Activated CD4-positive, alpha-beta T cell treated with anti-CD3 and anti-CD28 coated beads, Interleukin-2, amount 10 ng/mL, durations not matched to agents 7 days and 5 days (primary cell): ENCODE data around the gene RIMBP2. TPM values are rescaled to one million over a fixed set of nuclear protein-coding genes. Genes with fewer than 3 reads are reported as not detected.

Experiments
- CTCF ChIA-PET: fragments of 350-600 bp; sonication (Branson Sonifier 250); formaldehyde crosslinking; loops from one replicate; lab custom pipeline; 2021; ENCODE audit warnings: antibody characterized with exemption; lab: Charles Lee
- POLR2A ChIA-PET: fragments of 350-600 bp; sonication (Branson Sonifier 250); formaldehyde crosslinking; loops from one replicate; lab custom pipeline; 2021; ENCODE audit warnings: antibody characterized with exemption; lab: Charles Lee
- DNase-seq: peaks from one replicate; pipeline ENCODE4 v3.0.0-alpha.2; 2020
- H3K27ac Mint-ChIP-seq: one replicate; pipeline ENCODE4 v1.8.0; 2021; ENCODE audit warnings: mild to moderate bottlenecking, moderate library complexity, mixed read lengths
- H3K27me3 Mint-ChIP-seq: one replicate; pipeline ENCODE4 v1.8.0; 2021; ENCODE audit warnings: mixed read lengths
- H3K36me3 Mint-ChIP-seq: one replicate; pipeline ENCODE4 v1.8.0; 2021; ENCODE audit warnings: low read depth, mixed read lengths
- H3K4me1 Mint-ChIP-seq: one replicate; pipeline ENCODE4 v1.8.0; 2021; ENCODE audit warnings: mixed read lengths
- H3K4me3 Mint-ChIP-seq: one replicate; pipeline ENCODE4 v1.8.0; 2021; ENCODE audit warnings: mild to moderate bottlenecking, moderate library complexity, mixed read lengths
- H3K9me3 Mint-ChIP-seq: one replicate; pipeline ENCODE4 v1.8.0; 2021; ENCODE audit warnings: mixed read lengths
- total RNA-seq, 2 experiments: library from RNA; stranded (reverse); gene quantifications; one replicate each; pipeline ENCODE4 v1.2.3, GENCODE V29; 2021

RIMBP2 gene
- total RNA-seq, 2 experiments from 2014 or later = not detected

DNA sequence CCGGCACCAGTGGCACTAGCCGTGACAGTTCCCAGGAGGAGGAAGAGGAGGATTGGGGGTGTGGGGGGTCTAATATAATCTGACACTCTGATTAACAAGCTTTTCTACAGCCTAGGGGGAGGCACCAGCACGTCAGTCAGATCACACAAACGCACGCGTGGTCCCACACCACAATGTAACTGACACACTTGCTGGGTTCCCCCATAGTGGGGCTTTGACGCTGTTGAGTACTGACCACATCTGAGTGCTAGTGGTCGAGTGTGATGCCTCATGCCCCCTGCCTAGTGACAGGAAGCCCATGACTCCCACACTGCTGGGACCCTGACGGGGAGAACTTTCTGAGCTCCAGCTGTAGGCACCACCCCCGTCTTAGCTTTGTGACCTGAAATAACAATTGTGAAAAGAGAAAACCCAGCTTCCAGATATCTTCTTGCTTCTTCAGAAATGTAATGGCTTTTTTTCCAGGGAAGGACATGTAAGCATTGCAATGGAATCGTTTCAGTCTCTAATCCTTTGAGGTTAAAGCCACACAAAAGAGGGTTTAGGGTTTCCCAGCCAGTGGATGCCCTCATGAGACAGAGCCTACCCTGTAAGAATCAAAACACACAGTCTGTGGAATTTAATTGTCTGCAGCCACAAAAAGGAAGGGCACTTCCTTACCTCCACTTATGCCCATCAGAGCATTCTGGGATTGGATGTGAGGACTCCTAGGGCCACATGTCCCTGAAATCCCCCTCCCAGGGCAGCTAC lies 194.5 kb downstream of the RIMBP2 start:
- H3K4me1 Mint-ChIP-seq = no peaks in the 10 kb centered on the region
- no peaks in the 10 kb centered on the region for H3K36me3 Mint-ChIP-seq
- ChIA-PET POLR2A (no interaction called here), CTCF (no interaction called here)
- DNase-seq = no peak
- H3K9me3 Mint-ChIP-seq = no peaks in the 10 kb centered on the region
- no peak overlapping the region for H3K4me3 Mint-ChIP-seq
- no peak overlapping the region for H3K27ac Mint-ChIP-seq
- H3K27me3 Mint-ChIP-seq = no peaks in the 10 kb centered on the region

- Mint-ChIP-seq H3K27me3 (no peaks in the 10 kb centered on the region), H3K36me3 (no peaks in the 10 kb centered on the region), H3K27ac (no peak overlapping the region), H3K9me3 (no peaks in the 10 kb centered on the region), H3K4me3 (no peak overlapping the region), H3K4me1 (no peaks in the 10 kb centered on the region)
- DNase-seq = no peak
- ChIA-PET CTCF (no interaction called here), POLR2A (no interaction called here)
Observed at GRCh38 chr12:130520784-130521183, 195.3 kb downstream of the RIMBP2 start.

DNA sequence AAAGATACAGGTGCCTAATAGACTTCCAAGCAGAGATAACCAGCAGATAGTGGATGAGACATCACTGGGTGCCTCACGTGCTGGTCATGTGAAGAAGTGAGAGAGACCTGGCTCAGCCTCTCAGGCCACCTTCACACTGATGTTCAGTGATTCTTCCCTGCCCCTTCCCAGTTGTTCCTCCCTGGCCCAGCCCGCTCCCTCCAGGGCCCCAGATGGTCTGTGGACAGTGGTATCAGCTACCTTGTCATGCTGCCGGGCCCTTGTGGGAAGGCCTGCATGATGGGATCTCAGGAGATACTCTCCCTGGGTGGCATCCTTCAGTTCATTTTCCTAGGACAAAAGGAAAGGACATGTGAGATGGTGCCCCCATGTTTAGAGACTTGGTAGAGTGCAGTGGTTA lies 198.5 kb downstream of the RIMBP2 start:
- ChIA-PET POLR2A (no interaction called here), CTCF (no interaction called here)
- Mint-ChIP-seq H3K9me3 (no peaks in the 10 kb centered on the region), H3K4me1 (no peaks in the 10 kb centered on the region), H3K36me3 (no peaks in the 10 kb centered on the region), H3K4me3 (no peak overlapping the region), H3K27ac (no peak overlapping the region), H3K27me3 (no peaks in the 10 kb centered on the region)
- DNase-seq = no peak

GRCh38 chr12:130514149-130514551 lies 201.9 kb downstream of the RIMBP2 start:
- CTCF ChIA-PET = no interaction called here
- Mint-ChIP-seq H3K4me1 (no peaks in the 10 kb centered on the region), H3K36me3 (no peaks in the 10 kb centered on the region), H3K9me3 (no peaks in the 10 kb centered on the region), H3K27me3 (no peaks in the 10 kb centered on the region), H3K27ac (no peak overlapping the region), H3K4me3 (no peak overlapping the region)
- POLR2A ChIA-PET = no interaction called here
- DNase-seq = no peak

GRCh38 chr12:130513556-130513955 lies 202.5 kb downstream of the RIMBP2 start:
- no peaks in the 10 kb centered on the region for H3K36me3 Mint-ChIP-seq
- no peak for DNase-seq
- no peaks in the 10 kb centered on the region for H3K4me1 Mint-ChIP-seq
- H3K9me3 Mint-ChIP-seq = no peaks in the 10 kb centered on the region
- H3K27ac Mint-ChIP-seq = no peak overlapping the region
- ChIA-PET POLR2A (no interaction called here), CTCF (interaction anchor here (0.6 kb wide), 1 partner anchor 13 kb away, joined by 3 read pairs; no protein-coding TSS in a partner anchor)
- H3K27me3 Mint-ChIP-seq = no peaks in the 10 kb centered on the region
- no peak overlapping the region for H3K4me3 Mint-ChIP-seq

DNA sequence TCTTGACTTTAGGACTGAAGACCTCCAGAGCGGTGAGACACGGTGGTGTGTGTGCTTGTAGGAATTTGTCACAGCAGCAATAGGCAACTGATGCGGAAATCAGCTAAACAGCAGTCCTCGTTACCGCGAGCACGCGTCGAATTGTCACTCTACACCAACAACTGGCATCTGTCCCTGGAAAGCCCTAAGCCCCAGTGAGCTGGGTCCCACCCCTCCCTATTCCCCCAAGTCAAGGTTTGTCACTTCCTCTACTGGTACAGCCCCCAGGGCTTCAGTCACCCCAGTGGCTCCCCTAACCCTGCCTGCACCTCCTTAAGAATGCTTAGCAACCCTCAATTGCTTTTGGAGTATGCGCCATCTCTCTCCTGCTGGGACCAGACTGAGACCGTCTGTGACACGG lies 204.8 kb downstream of the RIMBP2 start:
- Mint-ChIP-seq H3K4me3 (no peak overlapping the region), H3K36me3 (no peaks in the 10 kb centered on the region), H3K27ac (no peak overlapping the region), H3K9me3 (no peaks in the 10 kb centered on the region), H3K4me1 (no peaks in the 10 kb centered on the region), H3K27me3 (no peaks in the 10 kb centered on the region)
- ChIA-PET POLR2A (no interaction called here), CTCF (no interaction called here)
- no peak for DNase-seq

DNA sequence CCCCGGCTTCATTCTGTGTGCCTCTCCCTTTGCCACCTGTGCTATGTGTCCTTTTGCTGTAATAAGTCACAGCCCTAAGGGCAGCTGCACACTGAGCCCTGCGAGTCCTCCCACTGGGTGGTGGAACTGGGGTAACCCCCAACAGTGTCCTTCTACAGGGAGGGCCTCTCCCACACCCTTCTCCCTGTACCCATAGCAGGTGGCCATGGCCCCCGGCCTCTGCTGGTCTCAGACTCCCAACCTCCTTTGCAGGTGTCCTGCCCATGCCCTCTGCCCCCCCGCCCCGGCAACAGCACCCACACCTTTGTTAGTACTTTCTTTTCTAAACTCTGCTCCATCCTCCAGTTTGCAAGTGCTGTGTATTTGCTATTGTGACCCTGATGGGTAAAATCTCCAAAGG lies 206.6 kb downstream of the RIMBP2 start:
- DNase-seq = no peak
- Mint-ChIP-seq H3K27me3 (no peaks in the 10 kb centered on the region), H3K36me3 (no peaks in the 10 kb centered on the region), H3K4me3 (no peak overlapping the region), H3K27ac (no peak overlapping the region), H3K9me3 (no peaks in the 10 kb centered on the region), H3K4me1 (no peaks in the 10 kb centered on the region)
- POLR2A ChIA-PET = no interaction called here
- CTCF ChIA-PET = no interaction called here

GRCh38 chr12:130508847-130509246 lies 207.3 kb downstream of the RIMBP2 start:
- Mint-ChIP-seq H3K36me3 (no peaks in the 10 kb centered on the region), H3K4me3 (no peak overlapping the region), H3K27me3 (no peaks in the 10 kb centered on the region), H3K27ac (no peak overlapping the region), H3K4me1 (no peaks in the 10 kb centered on the region), H3K9me3 (no peaks in the 10 kb centered on the region)
- ChIA-PET CTCF (no interaction called here), POLR2A (no interaction called here)
- no peak for DNase-seq

DNA sequence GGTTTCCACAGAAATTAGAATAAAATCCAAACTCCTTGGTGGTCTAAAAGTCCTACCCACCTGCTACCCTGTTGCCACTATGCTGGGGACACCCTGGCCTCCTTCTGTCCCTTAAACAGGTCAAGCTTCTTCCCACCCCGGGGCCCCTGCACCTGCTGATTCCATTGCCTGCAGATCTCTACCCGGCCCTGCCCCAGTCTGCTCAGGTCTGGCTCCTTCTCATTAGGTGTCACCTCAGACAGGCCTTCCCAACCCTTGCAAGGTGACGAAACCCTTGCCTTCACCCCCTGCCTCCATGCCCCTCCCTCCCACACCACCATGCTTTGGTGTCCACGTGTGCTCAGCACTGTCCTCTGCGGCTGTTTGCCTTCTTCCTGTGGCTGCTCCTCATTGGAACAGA lies 207.8 kb downstream of the RIMBP2 start:
- H3K27me3 Mint-ChIP-seq = no peaks in the 10 kb centered on the region
- H3K9me3 Mint-ChIP-seq = no peaks in the 10 kb centered on the region
- H3K27ac Mint-ChIP-seq = no peak overlapping the region
- no peak overlapping the region for H3K4me3 Mint-ChIP-seq
- CTCF ChIA-PET = no interaction called here
- DNase-seq = no peak
- no peaks in the 10 kb centered on the region for H3K36me3 Mint-ChIP-seq
- no peaks in the 10 kb centered on the region for H3K4me1 Mint-ChIP-seq
- POLR2A ChIA-PET = no interaction called here

DNA sequence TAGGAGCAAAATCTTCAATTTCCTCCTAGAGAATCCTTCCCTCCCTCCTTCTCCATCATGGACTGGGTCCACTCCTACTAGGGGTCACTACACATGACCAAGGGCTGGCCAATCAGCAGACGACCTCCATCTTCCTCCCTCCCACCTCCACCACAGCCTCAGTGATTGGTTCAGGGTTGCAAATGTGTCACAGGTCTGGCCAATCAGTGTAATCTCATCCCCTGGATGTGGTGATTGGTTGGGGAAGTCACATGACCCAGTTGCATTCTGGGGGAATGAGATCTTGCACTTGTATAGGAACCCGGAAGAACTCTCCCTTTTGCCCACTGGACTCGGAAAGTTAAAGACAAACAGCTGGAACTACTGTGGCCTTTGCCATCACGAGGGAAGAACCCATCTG lies 209.3 kb downstream of the RIMBP2 start:
- CTCF ChIA-PET = no interaction called here
- H3K4me3 Mint-ChIP-seq = no peak overlapping the region
- no peak for DNase-seq
- H3K36me3 Mint-ChIP-seq = no peaks in the 10 kb centered on the region
- peaks cover 3% of the 10 kb centered on the region for H3K9me3 Mint-ChIP-seq
- no peaks in the 10 kb centered on the region for H3K27me3 Mint-ChIP-seq
- POLR2A ChIA-PET = no interaction called here
- no peaks in the 10 kb centered on the region for H3K4me1 Mint-ChIP-seq
- no peak overlapping the region for H3K27ac Mint-ChIP-seq

DNA sequence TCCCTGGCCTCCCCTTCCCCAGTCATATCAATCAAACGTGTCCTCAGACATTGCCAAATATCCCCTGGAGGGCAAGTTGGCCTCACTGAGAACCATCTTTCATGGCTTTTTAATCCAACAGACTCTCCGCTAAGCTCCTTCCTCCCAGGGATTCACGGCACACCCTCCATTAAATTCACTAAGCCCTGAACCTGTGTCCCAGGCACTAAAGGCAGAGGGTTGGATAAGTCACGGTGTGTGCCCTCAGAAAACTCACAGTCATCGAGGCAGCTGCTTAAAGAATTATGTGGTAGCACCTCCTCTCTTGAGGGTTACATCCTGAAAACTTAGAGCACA lies 211.3 kb downstream of the RIMBP2 start:
- no peak overlapping the region for H3K27ac Mint-ChIP-seq
- no peak overlapping the region for H3K4me3 Mint-ChIP-seq
- POLR2A ChIA-PET = no interaction called here
- CTCF ChIA-PET = no interaction called here
- no peaks in the 10 kb centered on the region for H3K27me3 Mint-ChIP-seq
- H3K36me3 Mint-ChIP-seq = no peaks in the 10 kb centered on the region
- no peaks in the 10 kb centered on the region for H3K4me1 Mint-ChIP-seq
- no peak for DNase-seq
- peaks cover 3% of the 10 kb centered on the region for H3K9me3 Mint-ChIP-seq

DNA sequence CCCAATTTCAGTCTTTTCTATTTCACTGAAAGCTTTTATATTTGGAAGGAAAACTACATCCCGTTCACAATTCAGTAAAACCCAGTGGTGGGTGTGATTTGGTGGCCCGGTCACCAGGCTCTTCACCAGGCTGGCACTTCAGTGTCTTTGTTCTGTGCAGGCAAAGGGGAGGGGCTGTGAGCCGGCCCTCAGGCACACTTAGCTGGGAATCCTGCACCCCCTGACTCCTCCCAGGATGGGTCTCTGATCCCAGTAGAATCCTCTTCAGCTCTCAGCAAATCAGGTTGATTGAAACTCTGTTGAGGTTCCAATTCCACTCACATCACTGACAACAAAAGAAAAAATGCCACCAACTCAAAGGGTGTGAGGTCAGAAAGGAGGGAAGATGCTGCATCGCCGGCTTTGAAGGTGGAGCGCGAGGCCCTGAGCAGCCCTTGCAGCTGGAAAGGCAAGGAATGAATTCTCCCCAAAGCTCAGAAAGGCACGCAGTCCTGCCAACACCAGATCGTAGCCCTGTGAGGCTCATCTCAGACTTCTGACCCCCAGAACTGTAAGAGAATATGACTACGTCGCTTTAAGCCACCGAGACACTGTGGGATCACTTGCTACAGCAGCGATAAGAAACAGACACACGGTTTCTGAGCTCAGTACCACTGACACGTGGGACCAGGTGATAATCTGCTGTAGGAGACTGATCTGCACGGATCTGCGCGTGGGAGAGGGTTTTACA lies 211.8 kb downstream of the RIMBP2 start:
- Mint-ChIP-seq H3K27ac (no peak overlapping the region), H3K27me3 (no peaks in the 10 kb centered on the region), H3K36me3 (no peaks in the 10 kb centered on the region), H3K4me1 (no peaks in the 10 kb centered on the region), H3K9me3 (peaks cover 7% of the 10 kb centered on the region), H3K4me3 (no peak overlapping the region)
- POLR2A ChIA-PET = no interaction called here
- CTCF ChIA-PET = no interaction called here
- no peak for DNase-seq

DNA sequence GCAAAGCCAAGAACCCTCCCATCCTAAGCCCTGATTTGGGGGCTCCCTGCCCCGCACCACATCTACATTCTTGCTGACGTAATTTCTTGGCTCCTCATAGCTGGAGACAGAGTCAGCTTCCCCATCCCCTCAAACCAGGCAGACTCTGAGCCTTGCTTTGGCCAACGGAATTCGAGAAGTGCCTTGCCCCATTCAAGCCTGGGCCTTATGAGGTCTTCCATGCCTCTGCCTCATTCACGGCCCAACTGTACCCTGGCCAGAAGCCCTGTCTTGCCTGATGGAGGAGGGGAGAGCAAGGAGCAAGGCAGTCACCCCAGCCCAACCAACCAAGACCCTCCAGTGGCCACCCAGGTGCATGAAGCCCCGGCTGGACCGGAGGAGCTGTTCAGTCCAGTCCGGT lies 214.3 kb downstream of the RIMBP2 start:
- Mint-ChIP-seq H3K4me1 (no peaks in the 10 kb centered on the region), H3K9me3 (peaks cover 7% of the 10 kb centered on the region), H3K27ac (no peak overlapping the region), H3K27me3 (no peaks in the 10 kb centered on the region), H3K36me3 (no peaks in the 10 kb centered on the region), H3K4me3 (no peak overlapping the region)
- ChIA-PET POLR2A (no interaction called here), CTCF (no interaction called here)
- DNase-seq = no peak
